SU-DHL-6 (cell line): ENCODE results near the gene BCL2L11.
"Not testable (repeated sequence)": the region's sequence is repeated elsewhere in the genome, so short reads cannot be mapped to it uniquely, and the experiment has no call there.

Experiments
- H2AFZ ChIP-seq: fragments of 200-600 bp; sonication (generic); 2 replicates; pipeline ENCODE4 v1.6.1; 2014; ENCODE audit warnings: low read depth, mild to moderate bottlenecking, moderate library complexity, mixed read lengths, antibody characterized with exemption, low read length; ENCODE audit not compliant: severe bottlenecking
- H3F3A ChIP-seq: fragments of 200-600 bp; shearing (Covaris generic); 2 replicates; pipeline ENCODE4 v1.6.0; 2016; ENCODE audit warnings: antibody characterized with exemption, mild to moderate bottlenecking; ENCODE audit not compliant: insufficient read depth
- H3K27ac ChIP-seq: fragments of 200-600 bp; sonication (generic); 2 replicates; pipeline ENCODE4 v1.5.1; 2016; ENCODE audit warnings: low read depth, mild to moderate bottlenecking, low read length, moderate library complexity, mixed read lengths
- H3K27me3 ChIP-seq: fragments of 200-600 bp; sonication (generic), shearing (Covaris generic); 2 replicates; pipeline ENCODE4 v1.6.0; 2014; ENCODE audit warnings: mild to moderate bottlenecking, low read length
- H3K36me3 ChIP-seq: fragments of 200-600 bp; sonication (generic); 2 replicates; pipeline ENCODE4 v1.6.1; 2014; ENCODE audit warnings: mild to moderate bottlenecking, low read length, mixed read lengths
- H3K4me2 ChIP-seq: fragments of 300-600, 200-600 bp; shearing (Covaris generic), sonication (generic); 2 replicates; pipeline ENCODE4 v1.6.0; 2014; ENCODE audit warnings: low read length, low read depth, mild to moderate bottlenecking; ENCODE audit not compliant: poor library complexity, severe bottlenecking
- H3K4me3 ChIP-seq: fragments of 200-600 bp; sonication (generic); 2 replicates; pipeline ENCODE4 v1.5.1; 2014; ENCODE audit warnings: antibody characterized with exemption, low read length, mild to moderate bottlenecking, mixed read lengths; ENCODE audit not compliant: insufficient read depth, poor library complexity, severe bottlenecking
- H3K79me2 ChIP-seq: fragments of 200-600 bp; sonication (generic); 2 replicates; pipeline ENCODE4 v1.6.1; 2014; ENCODE audit warnings: mild to moderate bottlenecking, low read length, moderate library complexity; ENCODE audit not compliant: insufficient read depth
- H3K9ac ChIP-seq: fragments of 200-600 bp; sonication (generic); 2 replicates; pipeline ENCODE4 v1.7.0; 2014; ENCODE audit warnings: mild to moderate bottlenecking, low read length
- H3K9me2 ChIP-seq: fragments of 200-600 bp; sonication (generic); replicated peaks from 2 replicates; pipeline ENCODE4 v1.6.1; 2014; ENCODE audit warnings: low read length; ENCODE audit not compliant: insufficient read depth
- H3K9me3 ChIP-seq: fragments of 200-600 bp; sonication (generic); 2 replicates; pipeline ENCODE4 v1.6.1; 2014; ENCODE audit warnings: low read length, mixed read lengths; ENCODE audit not compliant: insufficient read depth
- H4K20me1 ChIP-seq: fragments of 200-600 bp; sonication (generic); 2 replicates; pipeline ENCODE4 v1.6.1; 2014; ENCODE audit warnings: low read depth, mild to moderate bottlenecking, antibody characterized with exemption, low read length, moderate library complexity, mixed read lengths
- EZH2phosphoT487 ChIP-seq: fragments of 200-600 bp; sonication (generic), shearing (Covaris generic); conservative IDR thresholded peaks from 2 replicates; pipeline ENCODE4 v1.6.1; 2018; ENCODE audit warnings: mild to moderate bottlenecking, antibody characterized with exemption, low read length, moderate library complexity, mixed read lengths
- TF ChIP-seq, protein P1 (sequence below): fragments of 200-600 bp; sonication (generic); IDR thresholded peaks from one replicate; pipeline ENCODE4 v1.5.1; 2017; ENCODE audit warnings: antibody characterized with exemption, mild to moderate bottlenecking, low read length, moderate library complexity; ENCODE audit not compliant: insufficient read depth, poor library complexity, severe bottlenecking

BCL2L11 gene

GRCh38 chr2:111120253-111121027 lies at the start of gene BCL2L11:
TSS of gene BCL2L11 (plus strand) at chr2:111120914. CDS start at chr2:111123746, 2,832 bp downstream.
- Histone ChIP-seq H3K9me3 (no peaks in the 10 kb centered on the region), H3K36me3 (peaks cover 14% of the 10 kb centered on the region), H3K79me2 (peaks cover 38% of the 10 kb centered on the region), H2AFZ (peak within 1 kb of the TSS; percentile 94), H3K4me2 (peak within 1 kb of the TSS; percentile 66), H3K27ac (peak within 1 kb of the TSS; percentile 80), H3K9me2 (no peaks in the 10 kb centered on the region), H4K20me1 (peaks cover 4% of the 10 kb centered on the region; the same call in 1 of the 2 replicates), H3K27me3 (no peaks in the 10 kb centered on the region), H3F3A (no peaks in the 10 kb centered on the region), H3K4me3 (peak within 1 kb of the TSS; percentile 91), H3K9ac (peak within 1 kb of the TSS; percentile 86)
- TF ChIP-seq, protein P1, sequence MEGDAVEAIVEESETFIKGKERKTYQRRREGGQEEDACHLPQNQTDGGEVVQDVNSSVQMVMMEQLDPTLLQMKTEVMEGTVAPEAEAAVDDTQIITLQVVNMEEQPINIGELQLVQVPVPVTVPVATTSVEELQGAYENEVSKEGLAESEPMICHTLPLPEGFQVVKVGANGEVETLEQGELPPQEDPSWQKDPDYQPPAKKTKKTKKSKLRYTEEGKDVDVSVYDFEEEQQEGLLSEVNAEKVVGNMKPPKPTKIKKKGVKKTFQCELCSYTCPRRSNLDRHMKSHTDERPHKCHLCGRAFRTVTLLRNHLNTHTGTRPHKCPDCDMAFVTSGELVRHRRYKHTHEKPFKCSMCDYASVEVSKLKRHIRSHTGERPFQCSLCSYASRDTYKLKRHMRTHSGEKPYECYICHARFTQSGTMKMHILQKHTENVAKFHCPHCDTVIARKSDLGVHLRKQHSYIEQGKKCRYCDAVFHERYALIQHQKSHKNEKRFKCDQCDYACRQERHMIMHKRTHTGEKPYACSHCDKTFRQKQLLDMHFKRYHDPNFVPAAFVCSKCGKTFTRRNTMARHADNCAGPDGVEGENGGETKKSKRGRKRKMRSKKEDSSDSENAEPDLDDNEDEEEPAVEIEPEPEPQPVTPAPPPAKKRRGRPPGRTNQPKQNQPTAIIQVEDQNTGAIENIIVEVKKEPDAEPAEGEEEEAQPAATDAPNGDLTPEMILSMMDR = peak; percentile 26
- no peak for TF ChIP-seq EZH2phosphoT487

- H3K4me3 ChIP-seq = no peak overlapping the region
- no peak overlapping the region for H3K4me2 ChIP-seq
- no peaks in the 10 kb centered on the region for H3K9me3 ChIP-seq
- H3K9ac ChIP-seq = no peak overlapping the region
- H3K36me3 ChIP-seq = no peaks in the 10 kb centered on the region
- no peak overlapping the region for H3K27ac ChIP-seq
- no peaks in the 10 kb centered on the region for H3F3A ChIP-seq
- H3K79me2 ChIP-seq = no peaks in the 10 kb centered on the region
- H3K27me3 ChIP-seq = no peaks in the 10 kb centered on the region
- no peak overlapping the region for H2AFZ ChIP-seq
- TF ChIP-seq EZH2phosphoT487 = no peak
- TF ChIP-seq, protein P1 = no peak
- no peaks in the 10 kb centered on the region for H3K9me2 ChIP-seq
- no peaks in the 10 kb centered on the region for H4K20me1 ChIP-seq
Measured at GRCh38 chr2:111071600-111072171, 49.0 kb upstream of the BCL2L11 start.

GRCh38 chr2:111072220-111072871 lies 48.4 kb upstream of the BCL2L11 start:
- no peak for TF ChIP-seq EZH2phosphoT487
- TF ChIP-seq, protein P1 = no peak
- no peak overlapping the region for H2AFZ ChIP-seq
- H4K20me1 ChIP-seq = no peaks in the 10 kb centered on the region
- H3K27me3 ChIP-seq = no peaks in the 10 kb centered on the region
- no peaks in the 10 kb centered on the region for H3K9me3 ChIP-seq
- no peak overlapping the region for H3K9ac ChIP-seq
- no peaks in the 10 kb centered on the region for H3K36me3 ChIP-seq
- H3K79me2 ChIP-seq = no peaks in the 10 kb centered on the region
- no peak overlapping the region for H3K27ac ChIP-seq
- H3K4me3 ChIP-seq = no peak overlapping the region
- H3F3A ChIP-seq = no peaks in the 10 kb centered on the region
- H3K9me2 ChIP-seq = no peaks in the 10 kb centered on the region
- H3K4me2 ChIP-seq = no peak overlapping the region

DNA sequence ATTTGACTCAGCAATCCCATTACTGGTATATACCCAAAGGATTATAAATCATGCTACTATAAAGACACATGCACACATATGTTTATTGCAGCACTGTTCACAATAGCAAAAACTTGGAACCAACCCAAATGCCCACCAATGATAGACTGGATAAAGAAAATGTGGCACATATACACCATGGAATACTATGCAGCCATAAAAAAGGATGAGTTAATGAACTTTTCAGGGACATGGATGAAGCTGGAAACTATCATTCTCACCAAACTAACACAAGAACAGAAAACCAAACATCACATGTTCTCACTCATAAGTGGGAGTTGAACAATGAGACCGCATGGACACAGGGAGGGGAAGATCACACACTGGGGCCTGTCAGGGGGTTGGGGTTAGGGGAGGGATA lies 38.1 kb upstream of the BCL2L11 start:
- not testable (repeated sequence) for H3K9me2 ChIP-seq, H3K4me3 ChIP-seq, H3K4me2 ChIP-seq, H4K20me1 ChIP-seq, H3K9me3 ChIP-seq, H2AFZ ChIP-seq, H3K79me2 ChIP-seq, H3K36me3 ChIP-seq, H3K9ac ChIP-seq, H3K27me3 ChIP-seq, H3F3A ChIP-seq, H3K27ac ChIP-seq
